Liver (tissue), 9 donors: ENCODE data around the gene ACOT11. TPM values are rescaled to one million over a fixed set of nuclear protein-coding genes. Genes with fewer than 3 reads are reported as not detected.

Experiments used
- DNase-seq: peaks from one replicate; pipeline ENCODE4 v3.0.0-alpha.2; 2017; ENCODE audit warnings: low spot score
- H3K27ac ChIP-seq, 2 donors: one replicate each; pipeline ENCODE4 v1.7.0; 2013; ENCODE audit warnings: inconsistent platforms in 2 of 2, low read length in 2 of 2, control low read depth in 1 of 2, low read depth in 1 of 2, mild to moderate bottlenecking in 1 of 2
- H3K27me3 ChIP-seq, 4 donors: one replicate each; pipeline versions ENCODE4 v1.6.1 to v1.7.0; 2013; ENCODE audit warnings: low read length in 3 of 4, inconsistent platforms in 1 of 4, mild to moderate bottlenecking in 1 of 4, moderate library complexity in 1 of 4; ENCODE audit not compliant: control insufficient read depth in 4 of 4, insufficient read depth in 4 of 4
- H3K36me3 ChIP-seq, 4 donors: one replicate each; pipeline versions ENCODE4 v1.6.1 to v1.7.0; 2013; ENCODE audit warnings: low read length in 3 of 4, mild to moderate bottlenecking in 3 of 4, low read depth in 1 of 4, moderate library complexity in 1 of 4; ENCODE audit not compliant: control insufficient read depth in 4 of 4, insufficient read depth in 3 of 4
- H3K4me1 ChIP-seq, 4 donors: one replicate each; pipeline versions ENCODE4 v1.6.1 to v1.7.0; 2013; ENCODE audit warnings: low read length in 3 of 4, mild to moderate bottlenecking in 3 of 4, moderate library complexity in 1 of 4; ENCODE audit not compliant: control insufficient read depth in 4 of 4, insufficient read depth in 4 of 4
- H3K4me3 ChIP-seq, 3 donors: one replicate each; pipeline versions ENCODE4 v1.6.1 to v1.7.0; 2013; ENCODE audit warnings: low read length in 3 of 3, control low read depth in 1 of 3, low read depth in 1 of 3, mild to moderate bottlenecking in 1 of 3
- H3K9ac ChIP-seq, 2 donors: one replicate each; pipeline ENCODE4 v1.7.0; 2013; ENCODE audit warnings: low read length in 2 of 2, mild to moderate bottlenecking in 2 of 2, moderate library complexity in 2 of 2, control low read depth in 1 of 2, low read depth in 1 of 2
- H3K9me3 ChIP-seq, 4 donors: one replicate each; pipeline versions ENCODE4 v1.6.1 to v1.7.0; 2013; ENCODE audit warnings: low read length in 3 of 4; ENCODE audit not compliant: control insufficient read depth in 4 of 4
- EGR1 ChIP-seq, 2 donors: IDR thresholded peaks; 2 replicates each; pipeline ENCODE4 v1.6.1; 2016 to 2018; ENCODE audit warnings: antibody characterized with exemption in 2 of 2, low read depth in 2 of 2
- FOXA1 ChIP-seq: IDR thresholded peaks from 2 replicates; pipeline ENCODE4 v1.6.1; 2016; ENCODE audit warnings: antibody characterized with exemption
- FOXA2 ChIP-seq: IDR thresholded peaks from 2 replicates; pipeline ENCODE4 v1.6.1; 2016; ENCODE audit warnings: antibody characterized with exemption
- GABPA ChIP-seq, 2 donors: IDR thresholded peaks in 1 of 2; conservative IDR thresholded peaks in 1 of 2; 2 replicates each; pipeline ENCODE4 v1.6.1; 2016; ENCODE audit warnings: antibody characterized with exemption in 2 of 2, mild to moderate bottlenecking in 1 of 2, moderate library complexity in 1 of 2
- HNF4A ChIP-seq, 2 donors: conservative IDR thresholded peaks; 2 replicates each; pipeline ENCODE4 v1.6.1; 2016; ENCODE audit warnings: antibody characterized with exemption in 2 of 2, mild to moderate bottlenecking in 2 of 2
- HNF4G ChIP-seq: IDR thresholded peaks from 2 replicates; pipeline ENCODE4 v1.6.1; 2016; ENCODE audit warnings: antibody characterized with exemption
- JUND ChIP-seq, 2 donors: IDR thresholded peaks; 2 replicates each; pipeline ENCODE4 v1.6.1; 2016; ENCODE audit warnings: antibody characterized with exemption in 2 of 2
- MAX ChIP-seq: IDR thresholded peaks from 2 replicates; pipeline ENCODE4 v1.6.1; 2016; ENCODE audit warnings: antibody characterized with exemption
- NR2F2 ChIP-seq: IDR thresholded peaks from 2 replicates; pipeline ENCODE4 v1.6.1; 2016; ENCODE audit warnings: antibody characterized with exemption
- RAD21 ChIP-seq, 2 donors: IDR thresholded peaks; 2 replicates each; pipeline ENCODE4 v1.6.1; 2016; ENCODE audit warnings: antibody characterized with exemption in 2 of 2, mild to moderate bottlenecking in 2 of 2
- REST ChIP-seq: IDR thresholded peaks from 2 replicates; pipeline ENCODE4 v1.6.1; 2016; ENCODE audit warnings: antibody characterized with exemption, mild to moderate bottlenecking
- RXRA ChIP-seq, 2 donors: IDR thresholded peaks; 2 replicates each; pipeline ENCODE4 v1.6.1; 2017 to 2018; ENCODE audit warnings: antibody characterized with exemption in 2 of 2, mild to moderate bottlenecking in 1 of 2
- SP1 ChIP-seq: IDR thresholded peaks from 2 replicates; pipeline ENCODE4 v1.6.1; 2018; ENCODE audit warnings: antibody characterized with exemption, mild to moderate bottlenecking
- TAF1 ChIP-seq: conservative IDR thresholded peaks from 2 replicates; pipeline ENCODE4 v1.6.1; 2016; ENCODE audit warnings: antibody characterized with exemption, mild to moderate bottlenecking
- YY1 ChIP-seq: IDR thresholded peaks from 2 replicates; pipeline ENCODE4 v1.6.1; 2016; ENCODE audit warnings: antibody characterized with exemption, mild to moderate bottlenecking
- WGBS: extraction: QIAGEN DNeasy Blood & Tissue Kit; methylation state at CpG from one replicate; pipeline ENCODE4 v1.1.7; 2013; 5-methylcytosine and 5-hydroxymethylcytosine counted together
- polyA plus RNA-seq, 2 donors: library from polyadenylated mRNA; stranded (reverse) in 1 of 2; unstranded in 1 of 2; fragments of 200-250 nt in 1 of 2; fragments of >200 nt in 1 of 2; fragmentation: Nextera tagmentation in 1 of 2; extraction: Ambion mirVana in 1 of 2; gene quantifications; one replicate each; pipeline versions ENCODE4 v1.2.1 to v1.2.3, GENCODE V29; 2013 to 2015
- total RNA-seq, 2 donors: library from RNA; depleted of rRNA; stranded (reverse); fragments of >200 nt; gene quantifications; one replicate each; pipeline ENCODE4 v1.2.3, GENCODE V29; 2014
- TF ChIP-seq, protein P1 (sequence below): fragments of 150-350 bp; IDR thresholded peaks from 2 replicates; pipeline ENCODE4 v1.5.1; 2017; ENCODE audit warnings: improper control_type of control experiment, low read depth, low read length; ENCODE audit not compliant: missing input control
- donor health status: healthy.
- donor health status: healthy.
- donor health status: healthy.
- donor health status: healthy.
- donor health status: healthy.

Gene ACOT11
- total and polyA plus RNA-seq, 4 donors = 0.13 to 1.1 (median 0.50) TPM

DNA sequence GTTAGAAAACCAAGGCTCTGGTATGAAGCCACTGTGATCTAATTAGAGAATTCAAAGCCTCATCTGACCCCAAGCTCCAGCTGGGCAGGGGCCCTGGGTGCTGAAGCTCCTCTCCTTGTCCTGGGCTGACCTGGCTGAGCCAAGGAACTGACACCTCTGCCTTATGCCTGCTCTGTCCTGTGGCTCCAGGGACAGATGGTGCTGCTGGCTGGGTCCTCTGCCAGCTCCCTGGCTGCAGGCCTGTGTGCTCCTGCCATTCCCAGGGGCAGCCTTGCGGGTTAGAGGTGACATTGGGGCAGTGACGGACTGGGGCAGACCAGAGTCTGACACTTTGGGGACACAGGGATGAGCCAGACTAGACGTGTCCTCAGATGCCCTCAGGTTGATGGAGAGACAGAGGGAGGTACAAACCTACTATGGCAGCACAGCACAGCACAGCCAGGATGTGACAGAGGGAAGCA lies 11.8 kb downstream of the ACOT11 start:
- DNase-seq = no peak
- Histone ChIP-seq H3K4me1 (peaks cover 0 to 6% (median 4%) of the 10 kb centered on the region in 4 donors), H3K27ac (no peak overlapping the region), H3K9ac (no peak overlapping the region), H3K27me3 (no peaks in the 10 kb centered on the region), H3K4me3 (no peak overlapping the region), H3K36me3 (no peaks in the 10 kb centered on the region), H3K9me3 (peaks cover 0 to 2% (median 0%) of the 10 kb centered on the region in 4 donors)
- WGBS = 62% methylated on average over 3 of the region's 3 CpGs
- TF ChIP-seq HNF4A (conservative IDR thresholded peaks at IDR 0.05) = no peak
- TF ChIP-seq, protein P1, sequence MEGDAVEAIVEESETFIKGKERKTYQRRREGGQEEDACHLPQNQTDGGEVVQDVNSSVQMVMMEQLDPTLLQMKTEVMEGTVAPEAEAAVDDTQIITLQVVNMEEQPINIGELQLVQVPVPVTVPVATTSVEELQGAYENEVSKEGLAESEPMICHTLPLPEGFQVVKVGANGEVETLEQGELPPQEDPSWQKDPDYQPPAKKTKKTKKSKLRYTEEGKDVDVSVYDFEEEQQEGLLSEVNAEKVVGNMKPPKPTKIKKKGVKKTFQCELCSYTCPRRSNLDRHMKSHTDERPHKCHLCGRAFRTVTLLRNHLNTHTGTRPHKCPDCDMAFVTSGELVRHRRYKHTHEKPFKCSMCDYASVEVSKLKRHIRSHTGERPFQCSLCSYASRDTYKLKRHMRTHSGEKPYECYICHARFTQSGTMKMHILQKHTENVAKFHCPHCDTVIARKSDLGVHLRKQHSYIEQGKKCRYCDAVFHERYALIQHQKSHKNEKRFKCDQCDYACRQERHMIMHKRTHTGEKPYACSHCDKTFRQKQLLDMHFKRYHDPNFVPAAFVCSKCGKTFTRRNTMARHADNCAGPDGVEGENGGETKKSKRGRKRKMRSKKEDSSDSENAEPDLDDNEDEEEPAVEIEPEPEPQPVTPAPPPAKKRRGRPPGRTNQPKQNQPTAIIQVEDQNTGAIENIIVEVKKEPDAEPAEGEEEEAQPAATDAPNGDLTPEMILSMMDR = no peak
- TF ChIP-seq RAD21 (IDR thresholded peaks at IDR 0.05) = no peak
- no peak for TF ChIP-seq YY1
- TF ChIP-seq FOXA1 = no peak
- no peak for TF ChIP-seq HNF4G
- TF ChIP-seq RXRA (IDR thresholded peaks at IDR 0.05) = no peak
- no peak for TF ChIP-seq EGR1 (IDR thresholded peaks at IDR 0.05; ENCODE audit: low read depth in 2 of 2)
- TF ChIP-seq REST = no peak
- no peak for TF ChIP-seq GABPA (IDR thresholded peaks at IDR 0.05 in 1 of 2, conservative IDR thresholded peaks at IDR 0.05 in 1 of 2)
- no peak for TF ChIP-seq JUND (IDR thresholded peaks at IDR 0.05)
- TF ChIP-seq MAX = no peak
- no peak for TF ChIP-seq FOXA2

- no peak for TF ChIP-seq FOXA2
- no peak for TF ChIP-seq RAD21 (IDR thresholded peaks at IDR 0.05)
- TF ChIP-seq HNF4G = no peak
- TF ChIP-seq FOXA1 = no peak
- TF ChIP-seq NR2F2 = no peak
- no peak for TF ChIP-seq RXRA (IDR thresholded peaks at IDR 0.05)
- no peak for TF ChIP-seq MAX
- TF ChIP-seq JUND (IDR thresholded peaks at IDR 0.05) = no peak
- TF ChIP-seq SP1 = no peak
- no peak for TF ChIP-seq YY1
- no peak for TF ChIP-seq REST
- TF ChIP-seq, protein P1 = no peak
- no peak for TF ChIP-seq HNF4A (conservative IDR thresholded peaks at IDR 0.05)
- TF ChIP-seq TAF1 = no peak
- no peak for TF ChIP-seq GABPA (IDR thresholded peaks at IDR 0.05 in 1 of 2, conservative IDR thresholded peaks at IDR 0.05 in 1 of 2)
- TF ChIP-seq EGR1 (IDR thresholded peaks at IDR 0.05; ENCODE audit: low read depth in 2 of 2) = no peak
- Histone ChIP-seq H3K27ac (no peak overlapping the region), H3K4me1 (peaks cover 0 to 11% (median 7%) of the 10 kb centered on the region in 4 donors), H3K9ac (no peak overlapping the region), H3K4me3 (no peak overlapping the region), H3K9me3 (no peaks in the 10 kb centered on the region), H3K36me3 (no peaks in the 10 kb centered on the region), H3K27me3 (no peaks in the 10 kb centered on the region)
- WGBS = 66% methylated on average over 17 of the region's 17 CpGs
- no peak for DNase-seq
These were observed 16.5 kb downstream of the ACOT11 start for GRCh38 chr1:54564312-54565112.
